Measurements from ENCODE around the gene MAN2A2.
A peak's percentile ranks its signal among the peaks of the same experiment; 100 is the strongest.

Gene MAN2A2

DNA sequence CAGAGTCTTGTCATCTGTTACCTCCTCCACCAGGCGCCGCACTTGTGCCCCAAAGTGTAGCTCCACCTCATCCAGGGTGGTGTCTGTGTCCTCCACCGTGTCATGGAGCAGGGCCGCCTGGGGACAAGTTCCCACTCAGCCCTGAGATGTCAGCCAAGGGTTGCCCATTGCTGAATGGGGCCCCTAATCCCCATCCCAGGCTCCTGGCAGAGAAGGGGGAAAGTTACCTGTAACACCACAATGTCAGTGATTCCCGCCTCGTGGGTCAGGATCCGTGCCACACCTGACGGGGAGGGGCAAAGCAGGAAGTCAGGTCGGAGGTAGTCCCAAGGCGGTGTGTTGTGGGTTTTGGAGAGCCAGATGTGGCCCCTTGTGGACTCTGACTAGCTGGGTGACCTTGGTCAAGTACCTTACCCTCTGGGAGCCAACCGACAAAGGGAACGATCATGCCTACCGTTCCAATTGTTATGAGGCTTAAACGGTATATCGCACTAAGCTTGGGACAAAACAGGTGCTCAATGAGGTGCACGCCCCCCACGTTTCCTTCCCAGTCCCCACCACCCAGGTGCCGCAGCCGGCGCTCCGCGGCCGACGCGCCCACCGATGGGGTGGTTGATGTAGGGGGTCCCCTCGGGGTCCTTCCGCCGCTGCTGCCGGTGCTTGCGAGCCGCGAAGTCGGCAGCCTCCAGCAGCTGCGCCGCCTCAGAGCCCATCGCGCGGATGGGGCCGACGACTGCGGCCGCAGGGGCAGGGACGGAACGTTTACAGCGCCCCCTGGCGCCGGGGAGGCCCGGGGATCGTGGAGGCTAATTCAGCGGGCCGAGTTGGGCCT lies 28.9 kb downstream of the MAN2A2 start, which contains the start of gene HDDC3:
TSS of gene HDDC3 (minus strand) at position 722 of the 832 bp plus-strand sequence. CDS start at position 713, 9 bp downstream.
- Histone ChIP-seq H3K36me3 (ENCODE audit: control insufficient read depth in 1 of 2, insufficient read depth in 2 of 2, low read length in 2 of 2) (peaks cover 0 to 5% of the 10 kb centered on the region in 2 donors), H3K9me3 (ENCODE audit: control insufficient read depth in 1 of 2, low read length in 2 of 2) (no peaks in the 10 kb centered on the region), H3K4me3 (ENCODE audit: low read depth in 1 of 2, low read length in 2 of 2) (peak within 1 kb of the TSS; percentile 75 to 97), H3K4me1 (ENCODE audit: control insufficient read depth in 1 of 2, insufficient read depth in 2 of 2, low read length in 2 of 2) (peaks cover 39 to 45% of the 10 kb centered on the region in 2 donors), H3K9ac (ENCODE audit: low read depth in 1 of 2, low read length in 2 of 2) (peak within 1 kb of the TSS; percentile 72 to 99), H3K27ac (ENCODE audit: low read depth, low read length) (peak within 1 kb of the TSS; percentile 93), H3K27me3 (ENCODE audit: control insufficient read depth in 1 of 2, insufficient read depth in 2 of 2, low read length in 2 of 2) (no peaks in the 10 kb centered on the region)

DNA sequence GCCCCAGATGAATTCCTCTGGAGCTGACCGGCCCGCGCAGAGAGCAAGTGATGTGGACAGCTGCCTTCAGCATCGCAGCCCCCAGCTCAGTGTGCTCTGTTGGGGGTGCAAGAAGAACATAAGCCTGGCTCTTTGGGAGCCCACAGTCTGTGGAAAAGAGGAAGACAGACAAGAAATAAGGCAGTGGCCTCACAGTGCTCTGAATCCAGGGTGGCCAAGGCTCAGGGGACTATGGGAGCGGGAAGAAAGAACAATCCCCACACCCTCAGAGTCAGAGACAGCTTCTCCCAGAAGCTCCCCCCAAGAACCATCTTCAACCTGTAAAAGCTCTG lies 29.5 kb downstream of the MAN2A2 start:
- Histone ChIP-seq H3K4me1 (ENCODE audit: control insufficient read depth in 1 of 2, insufficient read depth in 2 of 2, low read length in 2 of 2) (peaks cover 39 to 45% of the 10 kb centered on the region in 2 donors), H3K27ac (ENCODE audit: low read depth, low read length) (no peak overlapping the region), H3K27me3 (ENCODE audit: control insufficient read depth in 1 of 2, insufficient read depth in 2 of 2, low read length in 2 of 2) (no peaks in the 10 kb centered on the region), H3K9ac (ENCODE audit: low read depth in 1 of 2, low read length in 2 of 2) (peak overlapping the region; percentile 72 to 99), H3K9me3 (ENCODE audit: control insufficient read depth in 1 of 2, low read length in 2 of 2) (no peaks in the 10 kb centered on the region), H3K36me3 (ENCODE audit: control insufficient read depth in 1 of 2, insufficient read depth in 2 of 2, low read length in 2 of 2) (peaks cover 0 to 5% of the 10 kb centered on the region in 2 donors), H3K4me3 (ENCODE audit: low read depth in 1 of 2, low read length in 2 of 2) (peak overlapping the region; percentile 75 to 97)

DNA sequence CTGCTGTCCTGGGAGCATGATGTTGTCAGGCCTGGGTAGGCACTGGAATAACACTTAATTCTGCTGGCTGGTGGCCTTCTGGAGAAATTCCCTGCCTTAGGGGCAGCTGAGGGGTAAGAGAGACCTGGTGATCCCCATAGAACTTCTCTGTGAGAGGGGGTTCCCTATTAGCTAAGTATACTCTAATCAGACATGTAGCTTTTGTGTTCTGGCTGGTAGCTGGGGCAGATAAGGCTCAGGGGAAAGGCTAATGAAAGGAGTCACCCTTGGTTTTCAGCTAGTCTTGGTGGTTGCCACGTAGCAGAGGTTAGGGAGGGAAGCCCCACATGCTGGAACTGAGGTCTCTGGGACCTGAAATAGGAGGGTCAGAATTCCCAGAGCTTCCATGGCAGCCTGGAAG lies 30.2 kb downstream of the MAN2A2 start:
- H3K4me1 ChIP-seq (ENCODE audit: control insufficient read depth in 1 of 2, insufficient read depth in 2 of 2, low read length in 2 of 2) = peaks cover 39 to 45% of the 10 kb centered on the region in 2 donors

DNA sequence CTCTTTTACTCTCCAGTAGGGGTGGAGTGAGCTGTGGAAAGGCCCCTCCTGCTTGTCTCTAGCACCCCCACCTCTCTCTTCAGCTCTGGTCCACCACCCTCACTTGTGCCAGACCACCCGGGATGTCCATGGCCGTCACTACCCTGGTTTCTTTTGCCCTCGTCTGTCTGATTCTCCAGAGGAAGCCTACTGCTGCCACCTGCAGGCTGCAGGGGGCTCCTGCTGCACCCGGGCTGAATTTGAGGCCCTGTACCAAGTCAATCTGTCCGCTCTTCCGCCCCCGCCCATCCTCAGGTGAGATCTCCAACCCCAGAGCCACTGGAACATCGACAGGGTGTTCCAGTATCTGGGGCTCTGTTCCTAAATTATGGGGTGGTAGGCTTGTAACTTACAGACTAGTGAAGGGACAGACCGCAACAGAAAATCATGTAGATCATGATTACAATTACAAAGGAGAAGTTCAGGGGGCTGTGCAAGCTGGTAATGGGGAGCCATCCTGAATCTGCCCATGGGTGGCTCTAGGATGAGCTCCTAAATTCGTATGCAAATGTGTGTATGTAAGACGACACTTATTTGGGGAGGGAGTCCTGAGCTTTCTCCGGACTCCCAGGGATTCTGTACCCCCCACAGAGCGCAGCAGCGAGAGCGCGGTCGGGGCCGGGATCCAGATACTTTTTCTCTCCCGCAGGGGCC lies 31.3 kb downstream of the MAN2A2 start:
- Histone ChIP-seq H3K4me3 (ENCODE audit: low read depth in 1 of 2, low read length in 2 of 2) (peak overlapping the region; percentile 80 to 82), H3K27ac (ENCODE audit: low read depth, low read length) (peak overlapping the region; percentile 65), H3K9ac (ENCODE audit: low read depth in 1 of 2, low read length in 2 of 2) (peak overlapping the region; percentile 78 to 89), H3K9me3 (ENCODE audit: control insufficient read depth in 1 of 2, low read length in 2 of 2) (no peaks in the 10 kb centered on the region), H3K4me1 (ENCODE audit: control insufficient read depth in 1 of 2, insufficient read depth in 2 of 2, low read length in 2 of 2) (peaks cover 37 to 43% of the 10 kb centered on the region in 2 donors), H3K27me3 (ENCODE audit: control insufficient read depth in 1 of 2, insufficient read depth in 2 of 2, low read length in 2 of 2) (no peaks in the 10 kb centered on the region), H3K36me3 (ENCODE audit: control insufficient read depth in 1 of 2, insufficient read depth in 2 of 2, low read length in 2 of 2) (peaks cover 6 to 10% of the 10 kb centered on the region in 2 donors)

More for the DNA sequence above, 30.2 kb downstream of the MAN2A2 start:
- Histone ChIP-seq H3K9me3 (ENCODE audit: control insufficient read depth in 1 of 2, low read length in 2 of 2) (no peaks in the 10 kb centered on the region), H3K4me3 (ENCODE audit: low read depth in 1 of 2, low read length in 2 of 2) (no peak overlapping the region), H3K27ac (ENCODE audit: low read depth, low read length) (no peak overlapping the region), H3K36me3 (ENCODE audit: control insufficient read depth in 1 of 2, insufficient read depth in 2 of 2, low read length in 2 of 2) (peaks cover 1 to 7% of the 10 kb centered on the region in 2 donors), H3K27me3 (ENCODE audit: control insufficient read depth in 1 of 2, insufficient read depth in 2 of 2, low read length in 2 of 2) (no peaks in the 10 kb centered on the region), H3K9ac (ENCODE audit: low read depth in 1 of 2, low read length in 2 of 2) (no peak overlapping the region)

DNA sequence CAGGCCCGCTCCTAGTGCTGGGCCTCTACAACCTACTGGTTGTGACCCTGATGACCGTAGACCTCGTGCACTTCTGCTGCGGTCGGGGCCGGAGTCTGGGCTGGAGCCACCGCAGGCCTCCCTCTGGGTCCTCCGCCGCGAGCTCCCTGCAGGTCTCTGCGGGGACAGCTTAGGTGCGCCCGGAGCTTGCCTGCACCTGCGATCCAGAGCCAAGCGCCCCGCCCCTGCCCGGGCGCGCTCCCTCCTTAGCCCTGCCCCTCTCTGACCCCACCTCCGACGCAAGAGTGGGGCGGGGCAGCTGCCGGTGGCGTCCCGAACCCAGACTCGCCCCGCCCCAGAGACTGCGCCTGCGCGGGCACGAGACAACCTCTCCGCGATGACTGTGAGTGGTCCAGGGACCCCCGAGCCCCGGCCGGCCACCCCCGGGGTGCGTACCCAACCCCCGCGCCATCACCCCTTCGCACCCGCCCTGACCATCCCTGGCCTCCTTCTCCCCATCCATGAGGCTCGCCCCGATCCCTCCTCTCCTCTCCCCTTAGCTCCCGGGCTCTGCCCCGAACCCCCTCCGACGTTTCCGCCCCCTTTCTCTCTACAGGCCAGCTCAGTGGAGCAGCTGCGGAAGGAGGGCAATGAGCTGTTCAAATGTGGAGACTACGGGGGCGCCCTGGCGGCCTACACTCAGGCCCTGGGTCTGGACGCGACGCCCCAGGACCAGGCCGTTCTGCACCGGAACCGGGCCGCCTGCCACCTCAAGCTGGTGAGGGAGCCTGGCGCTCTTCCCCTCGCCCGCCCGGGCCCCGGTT lies 32.0 kb downstream of the MAN2A2 start, which contains the start of gene UNC45A:
TSS of gene UNC45A (plus strand) at position 337 of the 803 bp plus-strand sequence. CDS start at position 377, 40 bp downstream.
- Histone ChIP-seq H3K9me3 (ENCODE audit: control insufficient read depth in 1 of 2, low read length in 2 of 2) (no peaks in the 10 kb centered on the region), H3K27ac (ENCODE audit: low read depth, low read length) (peak within 1 kb of the TSS; percentile 71), H3K36me3 (ENCODE audit: control insufficient read depth in 1 of 2, insufficient read depth in 2 of 2, low read length in 2 of 2) (peaks cover 14 to 18% of the 10 kb centered on the region in 2 donors), H3K4me1 (ENCODE audit: control insufficient read depth in 1 of 2, insufficient read depth in 2 of 2, low read length in 2 of 2) (peaks cover 37 to 43% of the 10 kb centered on the region in 2 donors), H3K27me3 (ENCODE audit: control insufficient read depth in 1 of 2, insufficient read depth in 2 of 2, low read length in 2 of 2) (no peaks in the 10 kb centered on the region), H3K4me3 (ENCODE audit: low read depth in 1 of 2, low read length in 2 of 2) (peak within 1 kb of the TSS; percentile 80 to 82), H3K9ac (ENCODE audit: low read depth in 1 of 2, low read length in 2 of 2) (peak within 1 kb of the TSS; percentile 89 to 93)

DNA sequence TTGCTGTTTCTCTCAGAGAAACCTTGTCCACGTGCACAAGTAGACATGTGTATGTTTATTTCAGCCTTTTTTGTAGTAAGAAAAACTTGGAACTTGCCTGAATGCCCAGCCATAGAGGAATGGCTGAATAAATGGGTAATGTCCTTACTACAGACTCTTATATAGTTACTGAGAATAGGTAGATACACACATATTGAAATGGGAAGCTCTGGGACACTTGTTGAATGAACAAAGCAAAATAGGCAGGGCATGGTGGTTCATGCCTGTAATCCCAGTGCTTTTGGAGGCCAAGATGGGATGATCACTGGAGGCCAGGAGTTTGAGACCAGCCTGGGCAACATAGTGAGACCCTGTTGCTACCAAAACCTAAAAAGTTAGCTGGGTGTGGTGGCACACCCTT lies 33.7 kb downstream of the MAN2A2 start:
- Histone ChIP-seq H3K27me3 (ENCODE audit: control insufficient read depth in 1 of 2, insufficient read depth in 2 of 2, low read length in 2 of 2) (no peaks in the 10 kb centered on the region), H3K9ac (ENCODE audit: low read depth in 1 of 2, low read length in 2 of 2) (no peak overlapping the region), H3K4me1 (ENCODE audit: control insufficient read depth in 1 of 2, insufficient read depth in 2 of 2, low read length in 2 of 2) (peaks cover 24 to 30% of the 10 kb centered on the region in 2 donors), H3K9me3 (ENCODE audit: control insufficient read depth in 1 of 2, low read length in 2 of 2) (no peaks in the 10 kb centered on the region), H3K4me3 (ENCODE audit: low read depth in 1 of 2, low read length in 2 of 2) (no peak overlapping the region), H3K27ac (ENCODE audit: low read depth, low read length) (no peak overlapping the region), H3K36me3 (ENCODE audit: control insufficient read depth in 1 of 2, insufficient read depth in 2 of 2, low read length in 2 of 2) (peaks cover 26 to 27% of the 10 kb centered on the region in 2 donors)

DNA sequence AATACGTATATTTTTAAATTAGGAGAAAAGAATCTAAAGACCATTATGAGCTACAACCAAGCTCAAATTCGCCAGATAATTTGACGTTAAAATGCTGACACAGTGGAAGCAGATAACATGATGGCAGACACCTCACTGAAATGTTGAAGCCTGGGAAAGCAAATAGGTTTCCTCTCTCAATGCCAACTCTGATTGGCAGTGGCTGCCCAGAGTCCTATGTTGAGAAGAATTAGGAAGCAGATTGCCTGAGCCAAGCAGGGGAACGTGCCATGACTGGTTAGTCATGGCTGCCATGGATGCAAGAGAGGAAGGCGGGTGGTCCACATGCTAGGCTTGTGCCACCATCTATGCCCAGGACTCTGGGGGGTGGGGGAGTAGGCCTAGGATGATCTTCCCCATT lies 35.2 kb downstream of the MAN2A2 start:
- Histone ChIP-seq H3K9ac (ENCODE audit: low read depth in 1 of 2, low read length in 2 of 2) (no peak overlapping the region), H3K4me3 (ENCODE audit: low read depth in 1 of 2, low read length in 2 of 2) (no peak overlapping the region), H3K27ac (ENCODE audit: low read depth, low read length) (no peak overlapping the region), H3K4me1 (ENCODE audit: control insufficient read depth in 1 of 2, insufficient read depth in 2 of 2, low read length in 2 of 2) (peaks cover 21 to 22% of the 10 kb centered on the region in 2 donors), H3K9me3 (ENCODE audit: control insufficient read depth in 1 of 2, low read length in 2 of 2) (no peaks in the 10 kb centered on the region), H3K27me3 (ENCODE audit: control insufficient read depth in 1 of 2, insufficient read depth in 2 of 2, low read length in 2 of 2) (no peaks in the 10 kb centered on the region), H3K36me3 (ENCODE audit: control insufficient read depth in 1 of 2, insufficient read depth in 2 of 2, low read length in 2 of 2) (peaks cover 37 to 41% of the 10 kb centered on the region in 2 donors)

DNA sequence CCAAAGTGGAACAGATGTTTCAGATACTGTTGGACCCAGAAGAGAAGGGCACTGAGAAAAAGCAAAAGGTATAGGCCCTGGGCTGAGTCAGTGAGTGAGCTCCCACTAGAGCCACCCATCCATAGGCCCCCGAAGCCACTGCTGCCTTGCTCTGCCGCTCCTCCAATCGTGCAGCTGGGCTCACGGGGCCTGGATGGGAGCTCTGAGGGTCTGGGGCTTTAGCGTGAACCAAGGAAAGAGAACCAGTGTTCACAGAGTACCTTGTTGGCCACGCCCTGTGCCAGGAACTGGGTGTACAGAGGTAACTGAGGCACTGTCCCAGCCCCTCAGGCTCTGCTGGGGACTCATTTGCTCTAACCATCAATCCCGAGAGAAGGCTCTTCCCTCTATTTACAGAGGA lies 36.7 kb downstream of the MAN2A2 start:
- H3K36me3 ChIP-seq (ENCODE audit: control insufficient read depth in 1 of 2, insufficient read depth in 2 of 2, low read length in 2 of 2) = peaks cover 42 to 55% of the 10 kb centered on the region in 2 donors
- no peaks in the 10 kb centered on the region for H3K27me3 ChIP-seq (ENCODE audit: control insufficient read depth in 1 of 2, insufficient read depth in 2 of 2, low read length in 2 of 2)
- no peak overlapping the region for H3K27ac ChIP-seq (ENCODE audit: low read depth, low read length)
- H3K4me1 ChIP-seq (ENCODE audit: control insufficient read depth in 1 of 2, insufficient read depth in 2 of 2, low read length in 2 of 2) = peaks cover 12% of the 10 kb centered on the region in 2 donors
- H3K4me3 ChIP-seq (ENCODE audit: low read depth in 1 of 2, low read length in 2 of 2) = no peak overlapping the region
- H3K9ac ChIP-seq (ENCODE audit: low read depth in 1 of 2, low read length in 2 of 2) = no peak overlapping the region
- no peaks in the 10 kb centered on the region for H3K9me3 ChIP-seq (ENCODE audit: control insufficient read depth in 1 of 2, low read length in 2 of 2)

DNA sequence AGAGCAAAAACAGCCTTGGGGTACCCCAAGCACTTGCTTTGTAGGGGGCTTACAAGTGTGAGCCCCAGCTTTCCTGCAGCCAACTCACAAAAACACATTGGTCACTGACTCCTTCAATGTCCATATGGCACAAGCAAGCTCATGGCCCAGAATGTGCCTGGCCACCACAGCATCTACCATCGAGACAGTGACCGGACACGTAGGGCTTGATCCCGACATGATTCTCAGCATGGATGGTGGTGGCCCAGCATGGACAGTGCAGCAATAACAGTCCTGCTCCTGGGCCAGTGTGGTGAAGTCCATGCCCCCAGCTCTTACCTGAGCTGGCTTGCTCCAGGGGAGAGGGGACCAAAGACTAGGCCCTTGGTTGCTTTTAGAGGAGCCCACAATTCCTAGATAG lies 37.9 kb downstream of the MAN2A2 start:
- no peaks in the 10 kb centered on the region for H3K9me3 ChIP-seq (ENCODE audit: control insufficient read depth in 1 of 2, low read length in 2 of 2)
- no peak overlapping the region for H3K27ac ChIP-seq (ENCODE audit: low read depth, low read length)
- H3K9ac ChIP-seq (ENCODE audit: low read depth in 1 of 2, low read length in 2 of 2) = no peak overlapping the region
- no peaks in the 10 kb centered on the region for H3K27me3 ChIP-seq (ENCODE audit: control insufficient read depth in 1 of 2, insufficient read depth in 2 of 2, low read length in 2 of 2)
- H3K4me1 ChIP-seq (ENCODE audit: control insufficient read depth in 1 of 2, insufficient read depth in 2 of 2, low read length in 2 of 2) = peaks cover 5 to 8% of the 10 kb centered on the region in 2 donors
- H3K36me3 ChIP-seq (ENCODE audit: control insufficient read depth in 1 of 2, insufficient read depth in 2 of 2, low read length in 2 of 2) = peaks cover 47 to 60% of the 10 kb centered on the region in 2 donors
- H3K4me3 ChIP-seq (ENCODE audit: low read depth in 1 of 2, low read length in 2 of 2) = no peak overlapping the region

Measured in duodenal mucosa (tissue), 2 donors.